Bronchial epithelial cell (primary cell): ENCODE data around the gene FXN. TPM values are rescaled to one million over a fixed set of nuclear protein-coding genes. Genes with fewer than 3 reads are reported as not detected.
"Not testable (repeated sequence)": the region's sequence is repeated elsewhere in the genome, so short reads cannot be mapped to it uniquely, and the experiment has no call there.

ENCODE experiments used
- DNase-seq: peaks from one replicate; pipeline ENCODE4 v3.0.0-alpha.2; 2010; ENCODE audit warnings: low read depth
- FAIRE-seq: peaks from 2 replicates; lab custom pipeline; 2011; peaks lifted over from hg19 to GRCh38; lab: Jason Lieb, UNC
- H3K27me3 ChIP-seq: 2 replicates; pipeline ENCODE4 v1.5.1; 2011; ENCODE audit warnings: low read length; ENCODE audit not compliant: control insufficient read depth, insufficient read depth
- H3K36me3 ChIP-seq: 2 replicates; pipeline ENCODE4 v1.5.1; 2011; ENCODE audit warnings: low read length; ENCODE audit not compliant: control insufficient read depth, insufficient read depth
- H3K4me3 ChIP-seq: 2 replicates; pipeline ENCODE4 v1.5.1; 2011; ENCODE audit warnings: mild to moderate bottlenecking, low read depth, low read length, control low read depth
- CTCF ChIP-seq: IDR thresholded peaks from 2 replicates; pipeline ENCODE4 v1.5.1; 2011; ENCODE audit warnings: mild to moderate bottlenecking, moderate library complexity, low read length, control low read depth, inconsistent platforms; ENCODE audit not compliant: insufficient read depth, severe bottlenecking
- total RNA-seq: library from RNA; depleted of rRNA; stranded (reverse); fragments of >200 nt; gene quantifications from 2 replicates; pipeline ENCODE4 v1.2.1, GENCODE V29; 2014

Gene FXN
- 1.0 and 2.9 TPM in 2 replicates for total RNA-seq

DNA sequence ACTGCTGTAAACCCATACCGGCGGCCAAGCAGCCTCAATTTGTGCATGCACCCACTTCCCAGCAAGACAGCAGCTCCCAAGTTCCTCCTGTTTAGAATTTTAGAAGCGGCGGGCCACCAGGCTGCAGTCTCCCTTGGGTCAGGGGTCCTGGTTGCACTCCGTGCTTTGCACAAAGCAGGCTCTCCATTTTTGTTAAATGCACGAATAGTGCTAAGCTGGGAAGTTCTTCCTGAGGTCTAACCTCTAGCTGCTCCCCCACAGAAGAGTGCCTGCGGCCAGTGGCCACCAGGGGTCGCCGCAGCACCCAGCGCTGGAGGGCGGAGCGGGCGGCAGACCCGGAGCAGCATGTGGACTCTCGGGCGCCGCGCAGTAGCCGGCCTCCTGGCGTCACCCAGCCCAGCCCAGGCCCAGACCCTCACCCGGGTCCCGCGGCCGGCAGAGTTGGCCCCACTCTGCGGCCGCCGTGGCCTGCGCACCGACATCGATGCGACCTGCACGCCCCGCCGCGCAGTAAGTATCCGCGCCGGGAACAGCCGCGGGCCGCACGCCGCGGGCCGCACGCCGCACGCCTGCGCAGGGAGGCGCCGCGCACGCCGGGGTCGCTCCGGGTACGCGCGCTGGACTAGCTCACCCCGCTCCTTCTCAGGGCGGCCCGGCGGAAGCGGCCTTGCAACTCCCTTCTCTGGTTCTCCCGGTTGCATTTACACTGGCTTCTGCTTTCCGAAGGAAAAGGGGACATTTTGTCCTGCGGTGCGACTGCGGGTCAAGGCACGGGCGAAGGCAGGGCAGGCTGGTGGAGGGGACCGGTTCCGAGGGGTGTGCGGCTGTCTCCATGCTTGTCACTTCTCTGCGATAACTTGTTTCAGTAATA is at the start of gene FXN:
TSS of gene FXN (plus strand) at position 315 of the 871 bp plus-strand sequence. CDS start at position 346, 31 bp downstream.
- no peaks in the 10 kb centered on the region for H3K36me3 ChIP-seq
- DNase-seq (peak; percentile 58), FAIRE-seq (no peak)
- H3K27me3 ChIP-seq: no peaks in the 10 kb centered on the region
- peak within 1 kb of the TSS; percentile 51 for H3K4me3 ChIP-seq
- peak; percentile 98 for TF ChIP-seq CTCF

- FAIRE-seq, H3K36me3 ChIP-seq, H3K27me3 ChIP-seq, H3K4me3 ChIP-seq, DNase-seq: not testable (repeated sequence)
These were observed 48.6 kb upstream of the FXN start for GRCh38 chr9:68986949-68987348.

DNA sequence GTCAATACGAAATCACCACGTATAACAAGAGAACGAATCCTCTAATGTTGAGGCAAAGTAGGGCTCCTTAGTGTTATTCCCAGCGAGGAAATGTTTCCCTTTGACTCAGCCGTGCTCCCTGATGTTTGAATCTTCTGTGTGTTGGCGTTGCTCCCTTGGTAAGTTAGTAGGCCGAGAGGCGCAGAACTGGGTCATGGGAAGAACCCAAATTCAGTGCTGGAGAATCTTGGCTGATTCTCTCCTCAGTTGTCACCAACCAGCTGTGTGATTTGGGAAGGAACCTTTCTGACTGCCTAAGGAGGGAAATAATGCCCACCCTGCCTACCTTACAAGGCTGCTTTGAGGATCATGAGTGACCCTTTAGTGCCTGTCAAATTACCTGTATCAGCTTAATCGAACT is 44.1 kb upstream of the FXN start:
- no peak for DNase-seq
- H3K27me3 ChIP-seq: no peaks in the 10 kb centered on the region
- no peak for TF ChIP-seq CTCF

DNA sequence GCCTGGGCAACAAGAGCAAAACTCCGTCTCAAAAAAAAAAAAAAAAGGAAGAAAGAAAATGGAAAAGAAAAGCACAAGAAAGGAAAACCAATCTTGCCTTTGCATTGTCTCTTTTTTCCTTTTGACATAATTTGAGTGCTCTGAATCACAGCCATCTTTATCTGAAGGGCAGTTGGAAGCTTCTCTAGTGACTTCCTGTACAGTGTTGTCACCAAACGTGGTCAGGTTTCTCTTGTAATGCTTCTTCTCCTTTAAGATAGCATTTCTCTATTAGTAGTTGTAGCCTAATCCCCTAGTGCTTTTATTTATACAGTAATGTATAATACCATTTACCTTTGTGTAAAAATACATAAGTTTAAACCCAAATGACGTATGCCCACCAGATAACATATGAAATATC is 39.8 kb upstream of the FXN start:
- no peaks in the 10 kb centered on the region for H3K27me3 ChIP-seq
- no peaks in the 10 kb centered on the region for H3K36me3 ChIP-seq
- TF ChIP-seq CTCF: no peak
- DNase-seq (no peak), FAIRE-seq (no peak)
- H3K4me3 ChIP-seq: no peak overlapping the region

More for the DNA sequence above, 44.1 kb upstream of the FXN start:
- peak; percentile 85 for FAIRE-seq
- H3K4me3 ChIP-seq: no peak overlapping the region
- H3K36me3 ChIP-seq: no peaks in the 10 kb centered on the region

- Histone ChIP-seq H3K36me3 (no peaks in the 10 kb centered on the region), H3K27me3 (no peaks in the 10 kb centered on the region), H3K4me3 (no peak overlapping the region)
- FAIRE-seq (no peak), DNase-seq (no peak)
- no peak for TF ChIP-seq CTCF
These were observed 39.1 kb upstream of the FXN start for GRCh38 chr9:68996462-68996861.

GRCh38 chr9:68997666-68998065 is 37.9 kb upstream of the FXN start:
- no peak for TF ChIP-seq CTCF
- H3K4me3 ChIP-seq: no peak overlapping the region
- FAIRE-seq (no peak), DNase-seq (no peak)
- H3K36me3 ChIP-seq: no peaks in the 10 kb centered on the region
- no peaks in the 10 kb centered on the region for H3K27me3 ChIP-seq
